Activated CD8-positive, alpha-beta memory T cell treated with anti-CD3 and anti-CD28 coated beads, Interleukin-2, amount 50 U/mL, for 24 hours (primary cell): ENCODE data around the gene ST8SIA1.

Experiments used
- DNase-seq: peaks from one replicate; pipeline ENCODE4 v3.0.0-alpha.2; 2020; ENCODE audit errors: extremely low read depth

ST8SIA1 gene

GRCh38 chr12:22283006-22283506, 51.5 kb downstream of the ST8SIA1 start:
- DNase-seq: no peak

DNA sequence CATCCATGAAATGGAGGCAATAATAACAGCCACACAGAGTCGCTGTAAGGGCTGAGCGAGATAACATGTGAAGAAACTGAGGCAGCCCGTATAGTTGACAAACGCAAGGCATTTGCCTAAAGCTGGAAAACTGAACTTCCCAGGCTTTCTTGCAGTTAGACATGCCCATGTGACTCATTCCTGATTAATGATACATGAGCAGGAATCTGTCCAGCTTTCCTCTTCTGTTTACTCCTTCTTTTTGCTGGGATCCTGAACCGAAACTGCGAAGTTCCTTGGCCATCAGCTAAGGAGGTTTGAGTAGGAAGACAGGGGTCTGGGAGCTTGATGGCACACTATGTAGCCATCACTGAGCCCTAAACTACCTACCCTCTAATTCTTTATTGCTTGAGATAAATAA, 52.2 kb downstream of the ST8SIA1 start:
- no peak for DNase-seq

DNA sequence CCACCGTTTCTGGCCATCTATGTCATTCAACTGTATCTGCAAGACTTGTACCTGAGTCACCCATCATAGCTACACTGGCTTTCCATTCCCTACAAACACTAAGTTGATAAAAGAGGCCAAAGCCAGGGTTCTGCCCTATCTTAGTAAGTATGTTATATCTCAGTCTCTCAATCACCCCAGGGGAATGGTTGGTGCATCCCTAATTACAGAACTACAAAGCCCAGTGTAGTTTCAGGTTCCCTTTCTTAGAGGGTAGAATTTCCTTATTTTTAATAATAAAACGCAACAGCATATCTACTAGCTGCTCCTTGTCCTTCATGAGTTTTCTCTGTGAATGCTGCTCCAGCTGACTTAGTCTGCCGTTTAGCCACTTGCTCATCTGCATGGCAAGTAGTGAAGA, 57.6 kb downstream of the ST8SIA1 start:
- no peak for DNase-seq

DNA sequence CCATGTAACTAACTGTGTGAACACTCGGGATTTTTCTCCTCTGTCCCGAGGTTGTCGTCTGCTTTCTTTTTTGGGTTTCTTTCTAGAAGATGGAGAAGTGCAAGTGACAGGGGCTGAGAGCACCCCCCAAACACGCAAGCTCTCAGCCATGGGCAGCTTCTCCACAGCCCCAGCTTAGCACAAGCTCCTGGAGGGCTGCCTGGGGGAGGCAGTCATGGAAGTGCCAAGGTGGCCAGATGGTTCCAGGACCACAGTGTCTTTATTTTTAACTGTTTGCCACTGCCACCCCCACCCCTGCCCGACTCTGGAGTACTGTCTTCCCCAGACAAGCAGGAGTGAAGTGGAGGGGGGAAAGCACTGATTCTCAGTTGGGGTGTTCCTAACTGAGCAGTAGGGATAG, 58.2 kb downstream of the ST8SIA1 start:
- no peak for DNase-seq

DNA sequence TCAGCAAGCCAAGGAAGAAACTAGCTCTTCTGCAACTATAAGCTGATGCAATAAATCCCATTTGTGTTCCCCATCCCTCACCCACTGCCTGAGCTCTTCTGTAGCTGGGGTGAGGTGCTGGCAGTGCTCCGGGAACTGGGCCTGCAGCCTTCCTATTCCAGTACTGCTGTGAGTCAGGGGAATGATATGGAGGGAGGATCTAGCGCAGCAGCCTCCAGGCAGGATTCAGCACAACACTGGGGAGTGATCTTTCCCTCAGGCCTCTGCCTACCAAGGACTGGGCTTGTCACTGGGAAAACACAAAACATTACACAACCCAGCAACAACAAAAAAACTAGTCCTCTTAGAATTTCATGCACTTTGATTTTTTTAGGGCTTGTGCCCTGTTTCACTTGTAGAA, 58.7 kb downstream of the ST8SIA1 start:
- no peak for DNase-seq

DNA sequence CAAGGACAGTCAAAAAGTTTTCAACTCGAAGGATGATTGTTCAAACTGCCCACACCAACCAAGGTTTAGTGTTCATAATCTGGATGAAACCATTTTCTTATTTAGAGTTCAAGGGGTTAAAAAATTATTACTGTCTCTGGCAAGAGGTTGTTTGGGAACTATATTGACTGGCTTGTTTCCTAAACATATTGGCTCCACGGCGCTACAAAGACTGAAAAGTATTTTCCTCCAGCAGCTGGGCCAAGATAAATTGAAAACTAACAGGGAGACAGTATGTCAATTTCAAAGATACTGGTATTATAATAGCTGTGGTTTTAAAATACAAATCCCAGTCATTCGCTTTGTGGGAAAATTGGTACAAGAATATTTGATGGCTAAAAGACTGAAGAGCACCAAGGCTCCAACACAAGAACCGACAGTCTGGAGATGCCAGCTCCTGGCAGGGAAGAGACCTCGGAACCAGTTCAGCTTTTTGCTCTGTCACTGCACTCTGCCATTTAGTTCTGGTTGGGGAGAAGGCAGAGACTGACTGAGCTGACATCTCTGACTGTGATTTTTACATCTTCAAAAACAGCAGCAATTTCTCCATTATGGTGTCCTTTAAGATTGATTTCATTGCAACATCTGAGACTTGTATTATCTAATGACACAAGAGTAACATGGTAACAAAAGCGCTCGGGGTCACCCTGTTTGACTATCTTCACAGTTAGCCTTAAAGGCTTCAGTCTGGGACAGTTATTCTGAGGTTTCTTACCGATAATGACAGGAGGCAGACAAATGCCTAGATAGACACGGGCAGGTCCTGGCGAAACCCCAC, 62.0 kb downstream of the ST8SIA1 start:
- DNase-seq: no peak

DNA sequence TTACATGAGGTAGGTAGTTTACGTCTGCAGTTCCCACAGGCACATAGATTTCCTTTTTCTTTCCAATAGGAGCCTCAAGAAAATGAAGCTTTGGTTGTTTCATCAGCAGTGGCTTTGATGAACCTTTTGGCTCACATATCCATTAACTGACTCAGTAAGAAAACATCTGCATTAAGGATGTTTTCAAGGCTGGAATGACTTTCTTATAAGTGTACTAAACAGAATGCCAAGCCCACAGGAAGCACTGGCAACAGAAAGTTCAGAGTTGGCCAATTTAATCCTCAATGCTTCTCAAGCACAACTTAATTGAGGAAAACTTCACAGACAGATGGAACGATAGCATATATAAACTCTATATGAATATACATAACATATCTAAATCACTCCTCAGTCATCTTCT, 63.5 kb downstream of the ST8SIA1 start:
- DNase-seq: no peak

DNA sequence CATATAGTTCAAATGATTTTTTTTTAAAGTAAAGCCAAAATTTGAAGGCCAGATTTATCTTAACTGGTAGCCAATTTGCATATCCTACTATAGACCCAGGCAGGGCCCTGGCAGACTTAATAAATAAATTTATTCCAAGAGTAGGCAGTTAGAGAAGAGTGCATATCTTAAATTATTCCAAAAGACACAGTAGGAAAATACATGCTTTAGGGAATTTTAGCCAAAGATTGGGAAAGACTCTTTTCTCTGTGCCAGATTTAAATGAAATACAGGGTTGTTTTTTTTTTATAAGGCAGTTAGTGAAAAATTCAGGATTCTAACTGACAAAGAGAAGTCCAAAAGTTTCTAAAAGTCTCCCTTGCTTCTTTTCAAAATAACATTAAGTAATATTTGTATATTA, 65.5 kb downstream of the ST8SIA1 start:
- no peak for DNase-seq

GRCh38 chr12:22268406-22268805, 66.1 kb downstream of the ST8SIA1 start:
- no peak for DNase-seq

- no peak for DNase-seq
Measured at GRCh38 chr12:22266101-22266500, 68.4 kb downstream of the ST8SIA1 start.

- no peak for DNase-seq
Measured at GRCh38 chr12:22264380-22264779, 70.1 kb downstream of the ST8SIA1 start.

DNA sequence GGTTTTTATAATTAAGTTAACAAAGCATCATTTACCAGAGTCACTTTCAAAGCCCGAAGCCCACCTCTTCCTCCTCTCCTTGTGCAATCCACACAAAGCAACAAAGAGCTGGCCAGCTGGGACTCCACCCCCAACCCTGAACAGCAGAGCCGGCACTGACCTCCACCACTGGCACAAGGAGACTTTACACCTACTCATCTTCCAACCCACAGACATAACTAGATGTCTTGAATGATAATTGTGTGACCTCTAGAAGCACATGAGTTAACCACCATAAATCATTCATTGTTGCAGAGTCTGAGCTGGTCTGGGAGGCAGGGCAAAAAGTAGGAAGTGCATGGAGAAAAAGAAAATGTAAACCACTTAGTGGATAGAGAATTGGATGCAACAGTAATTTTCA, 72.2 kb downstream of the ST8SIA1 start:
- DNase-seq: no peak

GRCh38 chr12:22257100-22257499, 77.4 kb downstream of the ST8SIA1 start:
- no peak for DNase-seq

- no peak for DNase-seq
Measured at GRCh38 chr12:22256605-22257004, 77.9 kb downstream of the ST8SIA1 start.

DNA sequence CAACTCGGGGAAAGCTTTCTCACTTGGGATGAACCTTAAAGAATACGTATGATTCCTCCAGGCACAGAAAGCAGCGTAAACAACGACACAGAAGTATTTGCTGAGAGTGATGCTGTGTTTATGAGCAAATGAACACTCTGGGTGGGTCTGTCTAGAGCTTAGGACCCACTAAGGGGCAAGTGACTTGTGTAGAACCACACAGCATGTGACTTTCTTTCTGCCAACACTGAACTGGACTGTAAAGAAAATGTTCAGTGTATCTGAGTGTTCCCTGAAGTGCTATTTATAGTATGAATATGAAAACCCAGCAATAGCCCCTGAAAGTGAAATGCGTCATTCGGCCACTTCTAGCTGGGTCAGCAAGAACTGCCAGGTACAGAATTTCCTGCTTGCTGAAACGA, 78.5 kb downstream of the ST8SIA1 start:
- no peak for DNase-seq

DNA sequence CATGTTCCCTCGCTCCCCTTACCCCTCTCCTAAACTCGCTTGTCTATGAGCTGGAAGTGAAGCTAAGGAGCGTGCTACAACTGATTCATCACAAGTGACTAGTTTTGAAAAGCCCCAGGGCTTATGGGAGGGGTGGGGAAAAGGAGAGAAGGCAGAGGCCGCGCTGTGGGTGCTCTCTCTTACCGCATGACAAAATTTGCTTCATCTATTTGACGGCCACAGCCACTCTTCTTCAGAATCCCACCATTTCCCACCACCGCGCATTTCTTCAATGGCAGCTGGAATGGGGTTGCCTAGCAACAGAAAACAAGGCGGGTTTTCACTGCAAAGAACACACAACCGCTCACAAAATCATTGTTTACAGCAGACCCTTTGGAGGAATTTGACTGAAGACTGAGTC, 79.4 kb downstream of the ST8SIA1 start:
- DNase-seq: no peak

DNA sequence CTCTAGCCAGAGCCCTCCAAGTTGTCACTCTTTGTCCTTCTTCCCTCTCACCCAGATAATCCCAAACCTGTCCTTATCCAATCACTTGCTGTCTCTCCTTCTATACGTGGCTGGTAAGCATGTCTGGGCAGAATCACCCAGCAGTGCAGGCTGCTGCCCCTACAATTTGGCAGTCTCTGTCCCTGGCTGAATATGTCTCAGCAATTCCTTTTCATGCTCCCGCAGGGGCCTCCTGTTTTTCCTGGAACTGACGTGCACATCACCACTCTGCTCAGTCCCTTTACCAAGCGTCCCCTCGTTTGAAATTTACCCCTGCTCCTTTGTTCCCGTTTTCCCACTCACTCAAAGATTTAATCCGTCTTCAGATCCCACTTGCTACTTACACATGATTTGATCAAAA, 80.0 kb downstream of the ST8SIA1 start:
- no peak for DNase-seq

GRCh38 chr12:22252057-22252456, 82.5 kb downstream of the ST8SIA1 start:
- DNase-seq: no peak

DNA sequence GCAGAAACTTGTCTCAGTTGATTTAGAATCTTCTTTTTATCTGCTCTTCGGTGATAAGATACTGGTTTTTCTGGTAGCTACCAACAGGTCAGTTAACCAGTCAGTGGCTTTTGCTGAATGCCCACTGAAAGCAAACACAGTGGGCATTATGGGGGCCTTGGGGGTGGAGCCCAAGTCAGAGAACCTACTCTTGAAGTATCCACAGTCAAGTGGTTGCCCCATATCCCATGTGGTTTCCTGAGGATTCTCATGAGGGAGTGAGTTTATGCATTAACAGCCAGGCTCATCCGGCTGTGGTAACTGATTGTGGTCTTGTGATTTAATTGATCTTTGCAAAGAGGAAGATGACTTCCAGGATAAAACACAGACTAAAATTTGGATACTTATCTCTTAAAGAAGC, 83.7 kb downstream of the ST8SIA1 start:
- no peak for DNase-seq

GRCh38 chr12:22248571-22249115, 85.9 kb downstream of the ST8SIA1 start:
- no peak for DNase-seq

- no peak for DNase-seq
Measured at GRCh38 chr12:22248121-22248520, 86.4 kb downstream of the ST8SIA1 start.

DNA sequence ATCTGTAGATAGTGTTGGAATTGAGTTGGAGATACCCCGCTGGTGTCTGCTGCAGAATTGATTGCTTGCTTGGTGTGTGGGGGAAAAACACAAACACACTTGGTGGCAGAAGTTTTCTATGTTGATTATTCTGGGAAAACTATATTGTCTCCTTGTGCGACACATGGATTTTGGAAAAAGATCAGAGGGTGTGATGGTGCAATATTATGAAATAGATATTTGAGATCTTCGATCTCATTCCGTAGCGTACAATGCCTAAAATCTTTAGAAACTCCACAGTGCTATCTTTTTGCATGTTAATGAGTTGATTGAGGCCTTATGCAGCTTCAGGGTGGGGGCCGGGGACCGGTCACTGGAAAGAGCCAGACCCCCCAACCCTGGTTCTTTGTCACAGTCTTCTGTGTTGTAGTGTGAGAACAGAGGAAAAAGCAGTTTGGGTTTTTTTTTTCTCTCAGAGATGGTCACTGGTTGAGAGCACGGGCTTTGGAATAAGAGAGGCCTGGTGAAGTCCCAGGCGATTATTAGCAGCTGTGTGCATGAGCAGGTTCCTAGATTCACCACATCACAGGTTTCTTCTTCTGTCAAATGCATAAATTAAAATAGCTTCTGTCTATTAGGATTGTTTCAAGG, 88.2 kb downstream of the ST8SIA1 start:
- DNase-seq: no peak

DNA sequence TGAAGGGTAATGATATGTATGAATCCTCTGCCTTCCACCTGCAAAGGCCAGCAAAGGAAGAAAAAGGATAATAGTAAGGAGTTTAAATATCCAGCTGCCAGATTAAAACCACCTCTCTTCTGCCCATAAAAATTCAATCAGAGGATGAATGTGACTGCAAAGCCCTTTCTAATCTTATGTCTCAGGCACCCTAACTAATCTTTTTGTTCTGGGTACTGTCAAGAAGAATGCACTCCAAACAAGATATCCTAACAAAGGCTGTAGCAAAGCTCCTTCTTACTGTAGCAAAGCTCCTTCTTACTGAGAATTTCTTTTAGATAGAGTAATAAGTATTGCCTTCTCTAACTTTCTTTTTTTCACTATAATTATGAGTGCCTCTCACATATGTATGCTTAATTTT, 91.8 kb downstream of the ST8SIA1 start:
- no peak for DNase-seq
